Measurements from ENCODE around the gene SYTL5. TPM values are rescaled to one million over a fixed set of nuclear protein-coding genes. Genes with fewer than 3 reads are reported as not detected.
A peak's percentile ranks its signal among the peaks of the same experiment; 100 is the strongest.

The SYTL5 gene
- total RNA-seq, 3 donors from 2014 or later: 3.0 to 11.5 (median 9.4) TPM

DNA sequence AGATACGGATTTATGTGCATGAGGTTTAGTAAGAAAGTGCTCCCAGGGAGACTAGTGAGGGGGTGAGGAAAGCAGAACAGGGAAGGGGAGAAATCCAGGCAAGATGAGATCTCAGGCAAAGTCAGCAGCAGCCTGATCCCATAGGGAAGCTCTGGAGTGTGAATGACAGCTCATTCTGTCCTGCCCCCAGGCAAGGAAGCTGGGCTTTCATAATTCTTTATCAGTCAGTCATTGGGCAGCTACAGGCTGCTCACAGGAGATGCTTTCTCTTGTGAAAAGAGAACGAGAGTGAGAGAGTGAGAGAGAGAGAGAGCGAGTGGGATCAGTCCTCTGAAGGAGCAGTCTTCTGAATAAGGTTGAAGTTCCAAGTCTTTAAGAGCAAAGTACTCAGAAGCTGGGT lies 166.2 kb downstream of the SYTL5 start:
- TF ChIP-seq, protein P1, sequence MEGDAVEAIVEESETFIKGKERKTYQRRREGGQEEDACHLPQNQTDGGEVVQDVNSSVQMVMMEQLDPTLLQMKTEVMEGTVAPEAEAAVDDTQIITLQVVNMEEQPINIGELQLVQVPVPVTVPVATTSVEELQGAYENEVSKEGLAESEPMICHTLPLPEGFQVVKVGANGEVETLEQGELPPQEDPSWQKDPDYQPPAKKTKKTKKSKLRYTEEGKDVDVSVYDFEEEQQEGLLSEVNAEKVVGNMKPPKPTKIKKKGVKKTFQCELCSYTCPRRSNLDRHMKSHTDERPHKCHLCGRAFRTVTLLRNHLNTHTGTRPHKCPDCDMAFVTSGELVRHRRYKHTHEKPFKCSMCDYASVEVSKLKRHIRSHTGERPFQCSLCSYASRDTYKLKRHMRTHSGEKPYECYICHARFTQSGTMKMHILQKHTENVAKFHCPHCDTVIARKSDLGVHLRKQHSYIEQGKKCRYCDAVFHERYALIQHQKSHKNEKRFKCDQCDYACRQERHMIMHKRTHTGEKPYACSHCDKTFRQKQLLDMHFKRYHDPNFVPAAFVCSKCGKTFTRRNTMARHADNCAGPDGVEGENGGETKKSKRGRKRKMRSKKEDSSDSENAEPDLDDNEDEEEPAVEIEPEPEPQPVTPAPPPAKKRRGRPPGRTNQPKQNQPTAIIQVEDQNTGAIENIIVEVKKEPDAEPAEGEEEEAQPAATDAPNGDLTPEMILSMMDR (IDR thresholded peaks at IDR 0.05): no peak
- no peaks in the 10 kb centered on the region for H3K9me3 ChIP-seq
- ATAC-seq (no peak), DNase-seq (no peak)
- no peak overlapping the region for H3K4me3 ChIP-seq
- intact Hi-C loops (cut with DNase I, micrococcal nuclease): no loop called here
- H3K4me1 ChIP-seq (ENCODE audit: low read depth): no peaks in the 10 kb centered on the region
- H3K36me3 ChIP-seq (ENCODE audit: low read depth): no peaks in the 10 kb centered on the region

GRCh38 chrX:38175139-38175538 lies 168.8 kb downstream of the SYTL5 start:
- DNase-seq: peak in 2 of 3 donors; percentile 24 to 34
- peak; percentile 78 for ATAC-seq
- no peaks in the 10 kb centered on the region for H3K4me1 ChIP-seq (ENCODE audit: low read depth)
- no peaks in the 10 kb centered on the region for H3K36me3 ChIP-seq (ENCODE audit: low read depth)
- no peaks in the 10 kb centered on the region for H3K9me3 ChIP-seq
- no peak overlapping the region for H3K4me3 ChIP-seq
- intact Hi-C loops (cut with DNase I, micrococcal nuclease): no loop called here
- TF ChIP-seq, protein P1 (IDR thresholded peaks at IDR 0.05): peak; percentile 25

DNA sequence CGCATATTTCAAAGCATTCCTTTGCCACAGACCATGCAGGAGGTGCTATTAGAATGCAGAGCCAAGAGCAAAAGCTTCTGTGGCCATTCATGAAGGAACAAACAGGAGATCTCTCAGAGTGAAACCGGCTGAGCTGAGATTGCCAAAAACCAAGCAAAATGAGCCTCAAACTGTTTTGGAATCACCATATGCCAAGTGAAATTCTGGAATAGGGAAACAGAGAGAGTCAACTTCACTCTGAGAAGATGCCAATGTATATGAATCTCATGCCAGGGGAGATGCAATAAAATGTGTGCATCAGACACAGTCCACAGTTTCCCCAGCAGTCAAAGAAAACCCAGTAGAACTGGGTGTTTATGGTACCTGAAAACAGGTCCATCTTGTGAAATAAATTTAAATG lies 172.0 kb downstream of the SYTL5 start:
- Histone ChIP-seq H3K4me3 (no peak overlapping the region), H3K9me3 (no peaks in the 10 kb centered on the region), H3K36me3 (ENCODE audit: low read depth) (no peaks in the 10 kb centered on the region), H3K4me1 (ENCODE audit: low read depth) (no peaks in the 10 kb centered on the region)
- intact Hi-C loops (cut with DNase I, micrococcal nuclease): no loop called here
- DNase-seq (no peak), ATAC-seq (no peak)
- TF ChIP-seq, protein P1 (IDR thresholded peaks at IDR 0.05): no peak

Small RNA genes lying within 50 kb of the gene (microRNA-seq; reads per million reads assigned to microRNA genes)
- gene MIR548AJ2: not detected

Other genes with a start within 250 kb of the SYTL5 start
- 10 to 100 TPM in 2 of 3 donors, 1 to 10 TPM in 1; 9.7 to 35.4 (median 30.0) TPM for gene CYBB, start 226.5 kb upstream of the SYTL5 start, total RNA-seq
- 10 to 100 TPM; 19.6 to 27.8 (median 20.3) TPM for gene DYNLT3, start 159.0 kb upstream of the SYTL5 start, total RNA-seq
- gene SRPX, start 214.3 kb downstream of the SYTL5 start, total RNA-seq: 10 to 100 TPM in 2 of 3 donors, 1 to 10 TPM in 1; 6.3 to 50.7 (median 32.6) TPM

Data from mucosa of descending colon (tissue), 3 donors.